HCT116 (cell line): ENCODE measurements around the gene PLN. TPM values are rescaled to one million over a fixed set of nuclear protein-coding genes. Genes with fewer than 3 reads are reported as not detected.

Source experiments
- ATAC-seq: fragments of 200-7000 bp; cut with Tn5 transposase; 2 replicates; pipeline ENCODE4 v1.9.1; 2020; ENCODE audit warnings: mild to moderate bottlenecking, moderate library complexity
- BruUV-seq: library from RNA; stranded (reverse); fragments of 400-500 nt; replicated peaks from 2 replicates; lab custom pipeline; 2021; lab: Mats Ljungman, UMichigan
- CTCF ChIA-PET: fragments of 300-600 bp; sonication (Branson Sonifier 250); formaldehyde crosslinking; loops from one replicate; lab custom pipeline; 2021; ENCODE audit warnings: antibody characterized with exemption; lab: Charles Lee
- POLR2A ChIA-PET: fragments of 300-600, 350-600 bp; sonication (Branson Sonifier 250); formaldehyde crosslinking; loops from one replicate; lab custom pipeline; 2021; ENCODE audit warnings: antibody characterized with exemption; lab: Charles Lee
- RAD21 ChIA-PET, 2 experiments: fragments of 300-600 bp; sonication (Branson Sonifier 250); formaldehyde crosslinking; loops; one replicate each; lab custom pipeline; 2023; ENCODE audit warnings: low total read pairs in 2 of 2; ENCODE audit not compliant: uncharacterized antibody in 2 of 2, unreplicated experiment in 2 of 2, low non-redundant PET in 1 of 2; lab: Charles Lee
- DNase-seq: peaks from one replicate; pipeline ENCODE4 v3.0.0-alpha.2; 2010; ENCODE audit warnings: low read depth, low spot score
- H2AFZ ChIP-seq: fragments of 200-600 bp; shearing (Covaris generic), sonication (generic); 2 replicates; pipeline ENCODE4 v1.6.1; 2017; ENCODE audit warnings: low read depth, mixed run types, mixed read lengths, antibody characterized with exemption, low read length; ENCODE audit not compliant: poor library complexity, severe bottlenecking
- H3K27ac ChIP-seq: 2 replicates; pipeline ENCODE4 v1.5.1; 2012; ENCODE audit warnings: low read depth, low read length
- H3K27me3 ChIP-seq: fragments of 200-600 bp; sonication (generic); 2 replicates; pipeline ENCODE4 v1.6.1; 2016; ENCODE audit warnings: mixed run types, low read length, mixed read lengths; ENCODE audit not compliant: insufficient read depth
- H3K36me3 ChIP-seq, 2 experiments: fragments of 200-500 bp in 1 of 2; fragments of 200-600 bp in 1 of 2; sonication (Bioruptor generic) in 1 of 2; sonication (generic) in 1 of 2; 2 replicates each; pipeline versions ENCODE4 v1.5.1 to v1.6.1; 2014 to 2016; ENCODE audit warnings: low read length in 2 of 2, inconsistent platforms in 1 of 2, mixed read lengths in 1 of 2, mixed run types in 1 of 2; ENCODE audit not compliant: insufficient read depth in 2 of 2, control insufficient read depth in 1 of 2
- H3K4me1 ChIP-seq, 2 experiments: fragments of 200-600 bp in 1 of 2; sonication (generic) in 1 of 2; 2 replicates each; pipeline versions ENCODE4 v1.5.1 to v1.6.1; 2012 to 2017; ENCODE audit warnings: low read length in 2 of 2, inconsistent platforms in 1 of 2, mild to moderate bottlenecking in 1 of 2, mixed read lengths in 1 of 2, mixed run types in 1 of 2, moderate library complexity in 1 of 2; ENCODE audit not compliant: insufficient read depth in 2 of 2, control insufficient read depth in 1 of 2
- H3K4me2 ChIP-seq: fragments of 200-600 bp; sonication (generic); 2 replicates; pipeline ENCODE4 v1.6.1; 2017; ENCODE audit warnings: mixed run types, low read length, mixed read lengths
- H3K4me3 ChIP-seq, 2 experiments: fragments of 200-600 bp in 1 of 2; sonication (generic) in 1 of 2; replicated peaks in 1 of 2; 2 replicates each; pipeline ENCODE4 v1.5.1; 2011 to 2016; ENCODE audit warnings: low read length in 2 of 2, control low read depth in 1 of 2, low read depth in 1 of 2, mild to moderate bottlenecking in 1 of 2, mixed read lengths in 1 of 2, mixed run types in 1 of 2
- H3K79me2 ChIP-seq: fragments of 200-600 bp; sonication (generic); 2 replicates; pipeline ENCODE4 v1.6.1; 2017; ENCODE audit warnings: mild to moderate bottlenecking, mixed run types, low read length, moderate library complexity, mixed read lengths; ENCODE audit not compliant: insufficient read depth
- H3K9ac ChIP-seq: fragments of 200-600 bp; sonication (generic); 2 replicates; pipeline ENCODE4 v1.6.1; 2016; ENCODE audit warnings: low read length, mixed read lengths
- H3K9me2 ChIP-seq: fragments of 200-600 bp; sonication (generic), shearing (Covaris generic); 2 replicates; pipeline ENCODE4 v1.6.1; 2017; ENCODE audit warnings: mixed run types, mild to moderate bottlenecking, moderate library complexity; ENCODE audit not compliant: insufficient read depth
- H3K9me3 ChIP-seq, 2 experiments: fragments of 200-500 bp in 1 of 2; fragments of 200-600 bp in 1 of 2; sonication (Bioruptor generic) in 1 of 2; sonication (generic) in 1 of 2; 2 replicates each; pipeline ENCODE4 v1.6.1; 2014 to 2017; ENCODE audit warnings: low read length in 2 of 2, mixed read lengths in 2 of 2, inconsistent platforms in 1 of 2, low read depth in 1 of 2, mild to moderate bottlenecking in 1 of 2, mixed run types in 1 of 2, moderate library complexity in 1 of 2; ENCODE audit not compliant: control insufficient read depth in 1 of 2, insufficient read depth in 1 of 2
- H4K20me1 ChIP-seq: fragments of 200-600 bp; sonication (generic), shearing (Covaris generic); 2 replicates; pipeline ENCODE4 v1.6.1; 2017; ENCODE audit warnings: mixed run types, mild to moderate bottlenecking, moderate library complexity; ENCODE audit not compliant: insufficient read depth
- ELF1 ChIP-seq: IDR thresholded peaks from 2 replicates; pipeline ENCODE4 v1.6.1; 2012; ENCODE audit warnings: low read depth, borderline replicate concordance
- EZH2 ChIP-seq: fragments of 200-600 bp; sonication (generic); IDR thresholded peaks from 2 replicates; pipeline ENCODE4 v1.6.1; 2017; ENCODE audit warnings: antibody characterized with exemption, mixed run types
- FOSL1 ChIP-seq: IDR thresholded peaks from 2 replicates; pipeline ENCODE4 v1.6.1; 2012; ENCODE audit warnings: low read depth
- MAX ChIP-seq: IDR thresholded peaks from 2 replicates; pipeline ENCODE4 v1.6.1; 2012
- SIN3A ChIP-seq: IDR thresholded peaks from 2 replicates; pipeline ENCODE4 v1.6.1; 2012; ENCODE audit warnings: low read depth
- TCF7L2 ChIP-seq: IDR thresholded peaks from 2 replicates; pipeline ENCODE4 v1.7.0; 2011; ENCODE audit warnings: borderline replicate concordance, inconsistent platforms; ENCODE audit not compliant: insufficient read depth, insufficient read length; ENCODE audit errors: extremely low read depth
- intact Hi-C: fragments of 100-400 bp; cut with micrococcal nuclease; formaldehyde crosslinking; loops from 2 replicates; pipeline ENCODE4 v1.10.0; 2022
- total RNA-seq: library from RNA; stranded (reverse); gene quantifications from one replicate; pipeline ENCODE4 v1.2.1, GENCODE V29; 2021; ENCODE audit not compliant: unreplicated experiment

Gene PLN
- total RNA-seq, 1 experiment from 2014 or later, result not detected

- Histone ChIP-seq H3K4me2 (no peak overlapping the region), H3K36me3 (no peaks in the 10 kb centered on the region), H3K27me3 (no peaks in the 10 kb centered on the region)
- no peak for TF ChIP-seq TCF7L2
- TF ChIP-seq, all 23 proteins: peak for 0
- DNase-seq (no peak), ATAC-seq (no peak)
- no peak overlapping the region for H3K27ac ChIP-seq
- H3K4me1 ChIP-seq, result no peaks in the 10 kb centered on the region
- ChIA-PET POLR2A (no interaction called here), CTCF (no interaction called here), RAD21 (no interaction called here)
- H3K9me3 ChIP-seq, result no peaks in the 10 kb centered on the region
- H2AFZ ChIP-seq, result no peak overlapping the region
- BruUV-seq, result no TSS peak
- H3K9me2 ChIP-seq, result no peaks in the 10 kb centered on the region
- no peaks in the 10 kb centered on the region for H3K79me2 ChIP-seq
- H4K20me1 ChIP-seq, result no peaks in the 10 kb centered on the region
- H3K9ac ChIP-seq, result no peak overlapping the region
- intact Hi-C loops, result no loop called here
- H3K4me3 ChIP-seq, result no peak overlapping the region
Observed at GRCh38 chr6:118554698-118555097, 6.6 kb downstream of the PLN start.

- H3K9me2 ChIP-seq, result no peaks in the 10 kb centered on the region
- no peaks in the 10 kb centered on the region for H3K79me2 ChIP-seq
- H3K27me3 ChIP-seq, result no peaks in the 10 kb centered on the region
- DNase-seq (no peak), ATAC-seq (no peak)
- no TSS peak for BruUV-seq
- TF ChIP-seq ELF1 (no peak), MAX (no peak), FOSL1 (no peak), EZH2 (no peak), SIN3A (no peak)
- H3K4me3 ChIP-seq, result no peak overlapping the region
- H3K4me1 ChIP-seq, result no peaks in the 10 kb centered on the region
- H3K36me3 ChIP-seq, result no peaks in the 10 kb centered on the region
- no peak overlapping the region for H3K9ac ChIP-seq
- no peaks in the 10 kb centered on the region for H3K9me3 ChIP-seq
- ChIA-PET POLR2A (no interaction called here), RAD21 (no interaction called here), CTCF (no interaction called here)
- H2AFZ ChIP-seq, result no peak overlapping the region
- H4K20me1 ChIP-seq, result no peaks in the 10 kb centered on the region
- intact Hi-C loops, result no loop called here
- no peak overlapping the region for H3K27ac ChIP-seq
- H3K4me2 ChIP-seq, result no peak overlapping the region
Observed at GRCh38 chr6:118558464-118559217, 10.5 kb downstream of the PLN start.
